Stimulated activated CD4-positive, alpha-beta T cell treated with anti-CD3 and anti-CD28 coated beads, Interleukin-4, amount 100 ng/mL, for 4 hours (primary cell): Measurements from ENCODE around the gene CTDNEP1.
"Not testable (repeated sequence)": the region's sequence is repeated elsewhere in the genome, so short reads cannot be mapped to it uniquely, and the experiment has no call there.

Source experiments
- DNase-seq, 2 experiments: peaks; one replicate each; pipeline ENCODE4 v3.0.0-alpha.2; 2020

Gene CTDNEP1

GRCh38 chr17:7243838-7244237 is 7.7 kb downstream of the CTDNEP1 start:
- not testable (repeated sequence) for DNase-seq

DNA sequence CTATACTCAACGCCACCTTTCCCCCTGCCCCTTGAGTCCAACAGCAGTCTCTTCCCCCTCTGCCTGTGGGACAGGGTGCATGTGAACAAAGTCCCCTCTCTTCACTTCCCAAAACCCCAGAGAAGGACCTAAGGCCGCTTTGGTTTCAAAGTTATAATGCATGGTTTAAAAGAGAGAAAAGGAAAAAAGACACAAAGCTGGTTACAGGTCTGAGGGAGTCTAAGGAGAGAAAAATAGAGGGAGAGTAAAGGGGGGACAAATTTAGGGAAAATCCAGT is 8.1 kb downstream of the CTDNEP1 start:
- DNase-seq: no peak

DNA sequence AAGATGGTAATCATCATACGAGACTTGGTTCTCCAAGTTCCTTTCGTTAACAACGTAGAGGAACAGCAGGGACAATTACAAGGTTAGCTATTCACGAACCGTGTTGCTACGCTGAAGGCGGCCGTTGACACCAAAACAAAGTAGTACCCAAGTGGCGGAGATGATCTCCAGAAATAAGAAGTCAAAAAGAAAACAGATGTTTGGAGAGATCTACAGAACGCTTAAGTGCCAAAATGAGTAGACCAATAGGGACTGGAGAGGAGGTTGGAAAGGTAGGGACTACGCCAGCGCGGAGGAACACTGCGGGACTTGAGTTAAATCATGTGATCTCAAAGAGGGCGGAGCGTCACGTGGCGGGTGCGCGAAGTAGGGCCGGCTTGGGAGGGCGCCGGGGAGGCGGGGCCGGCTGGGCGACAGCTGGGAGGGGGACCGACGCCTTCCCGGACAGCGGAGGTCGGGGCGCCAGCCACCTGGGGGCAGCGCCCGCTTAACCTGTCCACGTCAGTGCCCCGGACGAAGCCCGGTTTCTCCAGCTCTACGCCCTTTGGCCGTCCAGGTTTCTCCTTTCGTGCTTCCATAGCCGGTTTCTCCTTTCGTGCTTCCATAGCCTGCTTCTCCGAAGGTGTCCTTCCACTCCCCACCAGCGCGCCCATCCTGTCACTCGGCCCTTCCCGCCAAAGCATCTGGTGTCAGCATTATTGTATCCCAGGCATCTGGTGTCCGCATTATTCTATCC is 8.6 kb downstream of the CTDNEP1 start:
- DNase-seq: peak; percentile 88 to 91

DNA sequence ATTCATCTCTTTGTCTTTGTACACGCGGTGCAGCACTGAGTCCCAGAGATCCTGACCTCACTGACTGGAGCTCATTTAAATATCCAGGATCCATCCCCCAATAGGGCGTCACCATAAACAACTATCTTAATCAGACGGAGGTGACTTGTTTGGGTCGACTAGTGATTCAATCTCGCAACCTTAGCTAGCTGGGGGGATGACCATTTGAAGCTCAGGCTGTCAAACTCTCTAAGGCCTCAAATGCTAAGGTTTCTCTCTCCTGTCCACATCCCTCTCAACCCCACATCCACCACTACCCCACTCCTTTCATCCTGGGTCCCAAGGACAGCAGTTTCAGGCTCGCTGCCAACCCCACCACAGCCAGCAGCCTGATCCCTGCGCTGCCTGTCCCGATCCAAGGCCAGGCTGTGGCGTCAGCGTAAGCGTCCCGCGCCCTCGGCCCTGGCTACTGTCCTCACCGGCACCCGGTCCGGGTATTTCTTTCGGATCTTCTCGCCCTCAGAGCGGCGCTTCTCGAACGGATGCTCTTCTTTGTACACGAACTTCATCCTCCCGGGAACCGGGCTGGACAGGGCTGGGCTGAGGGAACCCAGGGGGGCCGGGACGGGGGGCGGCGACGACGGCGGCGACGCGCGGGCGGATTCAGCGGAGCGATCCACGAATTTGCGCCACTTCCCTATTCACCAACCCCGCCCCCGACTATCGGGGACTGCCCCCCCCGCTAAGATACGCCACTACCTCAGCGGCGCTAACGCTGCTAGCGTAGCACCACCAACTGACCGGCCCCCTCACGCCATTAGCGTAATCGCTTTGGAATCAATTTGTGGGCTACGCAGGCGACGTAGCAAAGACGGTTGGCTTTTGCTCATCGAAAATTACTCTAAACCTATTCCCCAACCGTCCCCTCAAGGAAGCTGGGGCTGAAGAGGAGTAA is 9.5 kb downstream of the CTDNEP1 start, which contains the start of gene GABARAP:
Gene GABARAP, minus strand, starts transcription at position 667 of the 934 bp plus-strand sequence. Its CDS starts 119 bp downstream, at position 548.
- DNase-seq: peak; percentile 89 to 92

- no peak for DNase-seq
Measured at GRCh38 chr17:7241090-7241733, 10.3 kb downstream of the CTDNEP1 start.

GRCh38 chr17:7240375-7240774 is 11.2 kb downstream of the CTDNEP1 start:
- DNase-seq: no peak

- DNase-seq: peak; percentile 95 to 99
Measured at GRCh38 chr17:7239091-7240027, 12.2 kb downstream of the CTDNEP1 start, which contains the start of gene PHF23. Gene PHF23, minus strand, starts transcription at chr17:7239457. Its CDS starts 178 bp downstream, at chr17:7239279.

GRCh38 chr17:7238420-7239090 is 13.0 kb downstream of the CTDNEP1 start:
- DNase-seq: no peak

DNA sequence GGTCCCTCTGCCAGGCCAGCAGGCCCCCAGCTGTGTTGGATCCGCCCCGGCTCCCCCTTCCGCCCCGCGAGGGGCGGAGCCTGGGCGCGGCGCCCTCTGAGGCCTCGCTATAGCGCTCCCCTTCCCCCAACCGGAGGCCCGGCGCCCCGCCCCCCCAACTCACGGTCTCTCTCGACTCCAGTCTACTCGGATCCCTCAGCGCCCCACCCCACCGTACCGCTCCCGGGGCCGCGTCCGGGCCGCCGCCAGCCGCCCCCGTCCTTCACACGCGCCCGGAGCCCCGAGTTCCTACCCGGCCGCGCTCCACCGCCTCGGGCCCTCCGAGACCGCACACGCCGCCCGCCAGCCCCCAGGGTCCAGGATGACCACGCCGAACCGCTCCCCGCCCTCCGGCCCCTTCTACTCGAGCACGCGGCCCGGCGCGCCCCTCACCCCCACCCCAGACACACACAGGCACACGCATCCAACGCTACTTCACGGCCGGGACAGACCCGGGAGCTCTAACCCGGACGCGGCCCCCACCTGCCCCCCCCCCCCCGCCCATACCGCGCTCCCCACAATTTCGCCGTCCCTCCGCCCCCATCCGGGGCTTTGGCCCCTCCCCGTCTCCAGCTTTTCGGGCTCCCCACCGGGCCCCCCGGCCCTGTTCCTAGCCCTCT is 13.6 kb downstream of the CTDNEP1 start:
- peak; percentile 87 to 88 for DNase-seq

- no peak for DNase-seq
Measured at GRCh38 chr17:7237266-7237760, 14.2 kb downstream of the CTDNEP1 start.

DNA sequence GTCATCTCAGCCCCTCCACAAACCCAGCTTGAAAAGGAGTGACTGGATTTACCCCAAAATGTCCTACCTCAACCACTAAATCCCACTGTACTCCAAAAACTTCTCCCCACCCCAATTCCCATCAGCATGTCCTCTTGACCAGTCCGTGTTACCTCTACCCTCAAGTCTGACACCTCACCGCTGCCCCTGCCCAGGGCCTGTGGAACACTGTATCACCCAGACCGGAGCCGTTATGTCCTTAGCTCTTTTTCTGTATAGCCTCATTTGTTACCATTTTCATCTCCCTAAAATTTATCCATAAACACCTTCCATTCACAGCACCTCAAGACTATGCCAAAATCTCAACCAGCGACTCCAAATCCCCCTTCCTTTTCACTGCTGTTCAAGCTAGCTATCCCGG is 14.7 kb downstream of the CTDNEP1 start:
- DNase-seq: no peak

GRCh38 chr17:7235693-7236665 is 15.6 kb downstream of the CTDNEP1 start:
- peak in 1 of 2 experiments; percentile 35 for DNase-seq

DNA sequence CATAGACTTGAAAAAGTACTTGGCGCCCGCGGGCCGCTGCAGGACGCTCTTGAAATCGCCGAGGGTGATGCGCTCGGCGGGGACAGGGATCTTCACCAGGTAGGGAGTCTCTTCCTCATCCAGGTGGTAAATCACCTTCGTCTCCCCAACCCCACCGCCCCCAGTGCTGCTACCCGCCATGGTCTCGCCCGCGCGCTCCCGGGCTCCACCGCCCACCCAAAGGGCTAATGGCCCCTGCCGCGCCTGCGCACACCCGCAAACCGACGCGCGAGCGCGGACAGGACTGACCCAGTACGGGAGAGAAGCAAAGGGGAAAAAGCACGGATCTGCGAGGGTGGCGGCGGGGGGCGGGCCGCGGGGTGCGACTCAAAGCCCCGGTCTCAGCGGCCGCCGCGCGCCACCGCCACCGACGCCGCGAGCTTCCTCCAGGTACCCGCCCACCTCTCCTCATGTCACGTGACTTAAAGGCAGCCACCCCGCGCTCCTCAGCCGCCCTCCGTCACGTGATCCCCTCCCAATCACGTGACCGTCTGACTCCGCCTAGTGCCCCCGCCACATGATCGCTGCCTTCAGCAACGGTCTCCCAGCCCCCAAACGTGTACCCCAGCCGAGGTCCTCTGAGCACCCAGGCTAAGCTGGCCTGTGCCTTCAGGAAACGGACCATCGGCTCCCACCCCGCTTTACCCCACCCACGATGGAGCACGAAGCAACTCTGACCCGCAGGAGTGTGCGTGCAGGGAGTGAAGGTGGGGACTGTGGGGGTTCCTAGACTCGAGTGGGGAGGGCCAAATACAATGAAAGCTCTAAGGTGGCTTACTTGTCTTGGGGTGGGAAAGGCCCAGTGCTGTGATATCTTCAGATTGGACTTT is 17.2 kb downstream of the CTDNEP1 start, which contains the start of gene DVL2:
Gene DVL2, minus strand, starts transcription at position 435 of the 869 bp plus-strand sequence. Its CDS starts 255 bp downstream, at position 180.
- peak; percentile 93 to 94 for DNase-seq

DNA sequence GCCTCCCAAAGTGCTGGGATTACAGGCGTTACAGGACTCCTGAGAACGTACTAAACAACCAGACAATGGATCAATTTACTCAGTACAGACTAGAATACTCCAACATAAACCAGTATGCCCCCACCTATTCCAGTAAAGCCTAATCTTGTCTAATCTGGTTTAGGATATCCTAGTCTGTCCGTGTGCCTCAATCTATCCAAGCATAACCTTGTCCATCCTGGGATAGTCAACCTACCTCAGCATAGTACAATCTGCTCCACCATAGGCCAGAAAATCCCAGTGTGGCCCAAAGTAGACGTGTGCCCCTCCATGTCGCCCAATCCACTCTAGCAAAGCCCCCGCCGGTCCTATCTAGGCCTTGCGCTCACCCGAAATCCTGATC is 17.8 kb downstream of the CTDNEP1 start:
- DNase-seq: no peak

GRCh38 chr17:7232114-7232513 is 19.4 kb downstream of the CTDNEP1 start:
- no peak for DNase-seq

DNA sequence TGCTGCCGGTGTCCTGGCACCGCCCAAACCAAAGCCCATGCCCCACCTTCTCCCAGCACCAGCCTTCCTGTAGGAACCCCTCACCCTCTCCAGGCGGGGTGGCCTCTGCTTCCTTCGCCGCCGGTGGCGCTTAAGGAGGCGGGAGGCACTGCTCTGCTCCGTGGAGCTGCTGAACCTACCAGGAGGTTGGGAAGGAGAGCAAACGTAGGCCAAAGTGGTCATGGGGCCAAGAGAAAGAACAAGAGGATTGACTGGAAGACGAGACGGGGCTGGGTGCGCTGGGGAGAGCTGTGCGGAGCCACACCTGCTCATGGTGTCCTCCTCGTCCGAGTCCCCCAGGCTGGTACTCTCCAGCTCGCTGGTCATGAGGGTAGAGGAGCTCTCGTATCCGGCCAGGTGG is 22.0 kb downstream of the CTDNEP1 start:
- no peak for DNase-seq

- no peak for DNase-seq
Measured at GRCh38 chr17:7228920-7229319, 22.6 kb downstream of the CTDNEP1 start.
